Stimulated activated CD4-positive, alpha-beta T cell treated with anti-CD3 and anti-CD28 coated beads, Interleukin-1b, Interleukin-23, amount 100 ng/mL, for 4 hours (primary cell): Measurements from ENCODE around the gene MAML1.
A peak's percentile ranks its signal among the peaks of the same experiment; 100 is the strongest.

Experiments used
- DNase-seq, 2 donors: peaks; one replicate each; pipeline ENCODE4 v3.0.0-alpha.2; 2020; ENCODE audit warnings: low read depth in 2 of 2

MAML1 gene

GRCh38 chr5:179804555-179804947 is 71.9 kb downstream of the MAML1 start:
- no peak for DNase-seq

GRCh38 chr5:179805070-179805528 is 72.5 kb downstream of the MAML1 start:
- no peak for DNase-seq

- DNase-seq: no peak
Observed at GRCh38 chr5:179805529-179806249, 73.1 kb downstream of the MAML1 start.

GRCh38 chr5:179806250-179807048 is 73.8 kb downstream of the MAML1 start, which contains the start of gene MGAT4B:
Gene MGAT4B, minus strand, starts transcription at chr5:179806866. Its CDS starts 283 bp downstream, at chr5:179806583.
- peak in 1 of 2 donors; percentile 62 for DNase-seq

- no peak for DNase-seq
Observed at GRCh38 chr5:179812135-179812825, 79.7 kb downstream of the MAML1 start.

GRCh38 chr5:179812997-179813607 is 80.5 kb downstream of the MAML1 start:
- no peak for DNase-seq

GRCh38 chr5:179814090-179814489 is 81.5 kb downstream of the MAML1 start:
- DNase-seq: no peak

GRCh38 chr5:179815491-179816249 is 83.0 kb downstream of the MAML1 start:
- no peak for DNase-seq

- DNase-seq: no peak
Observed at GRCh38 chr5:179816401-179816795, 83.8 kb downstream of the MAML1 start.

- no peak for DNase-seq
Observed at GRCh38 chr5:179816796-179817469, 84.3 kb downstream of the MAML1 start.

- DNase-seq: no peak
Observed at GRCh38 chr5:179817470-179817840, 84.8 kb downstream of the MAML1 start.

GRCh38 chr5:179817890-179818745 is 85.5 kb downstream of the MAML1 start:
- DNase-seq: no peak

- peak; percentile 61 to 69 for DNase-seq
Observed at GRCh38 chr5:179818746-179819295, 86.2 kb downstream of the MAML1 start.

GRCh38 chr5:179819296-179820126 is 86.9 kb downstream of the MAML1 start:
- no peak for DNase-seq

- DNase-seq: no peak
Observed at GRCh38 chr5:179820127-179820482, 87.5 kb downstream of the MAML1 start.

- peak; percentile 69 to 82 for DNase-seq
Observed at GRCh38 chr5:179820483-179821297, 88.1 kb downstream of the MAML1 start, which contains the start of gene SQSTM1. Gene SQSTM1, plus strand, starts transcription at chr5:179820905. Its CDS starts 32 bp downstream, at chr5:179820937.

GRCh38 chr5:179821298-179822058 is 88.9 kb downstream of the MAML1 start:
- peak; percentile 68 to 74 for DNase-seq
